ENCODE results near the gene ETV3.

DNA sequence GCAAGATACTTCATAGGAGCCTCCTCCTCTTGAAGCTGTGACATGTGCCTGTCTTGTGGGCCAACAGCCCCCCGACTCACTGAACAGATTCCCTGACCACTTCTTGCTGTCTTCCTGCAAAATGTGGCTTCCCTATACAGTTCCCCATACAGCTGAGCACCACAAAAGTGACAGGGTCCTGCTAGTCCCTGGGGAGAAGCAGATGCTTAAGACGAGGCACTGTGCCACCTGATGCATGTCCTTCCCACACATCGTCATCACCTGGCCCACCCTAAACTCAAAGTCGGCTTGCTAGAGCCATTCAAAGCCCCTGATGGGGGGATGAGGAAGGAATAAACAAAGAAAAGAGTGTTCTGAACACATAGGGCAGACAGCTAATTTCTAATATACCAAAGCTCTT lies 29.2 kb upstream of the ETV3 start:
- TF ChIP-seq, protein P1, sequence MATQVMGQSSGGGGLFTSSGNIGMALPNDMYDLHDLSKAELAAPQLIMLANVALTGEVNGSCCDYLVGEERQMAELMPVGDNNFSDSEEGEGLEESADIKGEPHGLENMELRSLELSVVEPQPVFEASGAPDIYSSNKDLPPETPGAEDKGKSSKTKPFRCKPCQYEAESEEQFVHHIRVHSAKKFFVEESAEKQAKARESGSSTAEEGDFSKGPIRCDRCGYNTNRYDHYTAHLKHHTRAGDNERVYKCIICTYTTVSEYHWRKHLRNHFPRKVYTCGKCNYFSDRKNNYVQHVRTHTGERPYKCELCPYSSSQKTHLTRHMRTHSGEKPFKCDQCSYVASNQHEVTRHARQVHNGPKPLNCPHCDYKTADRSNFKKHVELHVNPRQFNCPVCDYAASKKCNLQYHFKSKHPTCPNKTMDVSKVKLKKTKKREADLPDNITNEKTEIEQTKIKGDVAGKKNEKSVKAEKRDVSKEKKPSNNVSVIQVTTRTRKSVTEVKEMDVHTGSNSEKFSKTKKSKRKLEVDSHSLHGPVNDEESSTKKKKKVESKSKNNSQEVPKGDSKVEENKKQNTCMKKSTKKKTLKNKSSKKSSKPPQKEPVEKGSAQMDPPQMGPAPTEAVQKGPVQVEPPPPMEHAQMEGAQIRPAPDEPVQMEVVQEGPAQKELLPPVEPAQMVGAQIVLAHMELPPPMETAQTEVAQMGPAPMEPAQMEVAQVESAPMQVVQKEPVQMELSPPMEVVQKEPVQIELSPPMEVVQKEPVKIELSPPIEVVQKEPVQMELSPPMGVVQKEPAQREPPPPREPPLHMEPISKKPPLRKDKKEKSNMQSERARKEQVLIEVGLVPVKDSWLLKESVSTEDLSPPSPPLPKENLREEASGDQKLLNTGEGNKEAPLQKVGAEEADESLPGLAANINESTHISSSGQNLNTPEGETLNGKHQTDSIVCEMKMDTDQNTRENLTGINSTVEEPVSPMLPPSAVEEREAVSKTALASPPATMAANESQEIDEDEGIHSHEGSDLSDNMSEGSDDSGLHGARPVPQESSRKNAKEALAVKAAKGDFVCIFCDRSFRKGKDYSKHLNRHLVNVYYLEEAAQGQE (IDR thresholded peaks at IDR 0.05; ENCODE audit: insufficient read depth in 1 of 2, low read depth in 2 of 2, low read length in 2 of 2), result no peak
- TF ChIP-seq SIN3A (IDR thresholded peaks at IDR 0.05; ENCODE audit: borderline replicate concordance, insufficient read depth, low read length) (no peak), POLR2AphosphoS5 (IDR thresholded peaks at IDR 0.05; ENCODE audit: low read depth, low read length) (no peak), FOXP2 (optimal IDR thresholded peaks at IDR 0.05; ENCODE audit: borderline replicate concordance, extremely low read depth, extremely low read length, insufficient read depth) (no peak)
